Parathyroid adenoma (tissue), 2 donors: ENCODE results near the gene ST6GAL1.

ENCODE experiments used
- H2AFZ ChIP-seq: fragments of 300-600 bp; sonication (generic); one replicate; pipeline ENCODE4 v1.7.0; 2017; ENCODE audit warnings: antibody characterized with exemption, mild to moderate bottlenecking
- H3K27ac ChIP-seq: fragments of 300-600 bp; sonication (generic); one replicate; pipeline ENCODE4 v1.7.0; 2017
- H3K27me3 ChIP-seq: fragments of 300-600 bp; sonication (generic); one replicate; pipeline ENCODE4 v1.7.0; 2017; ENCODE audit warnings: low read length; ENCODE audit not compliant: control insufficient read depth, insufficient read depth
- H3K36me3 ChIP-seq: fragments of 300-600 bp; sonication (generic); one replicate; pipeline ENCODE4 v1.7.0; 2017; ENCODE audit warnings: low read length; ENCODE audit not compliant: control insufficient read depth, insufficient read depth
- H3K4me1 ChIP-seq: fragments of 300-600 bp; sonication (generic); one replicate; pipeline ENCODE4 v1.7.0; 2017; ENCODE audit warnings: control low read depth
- H3K4me2 ChIP-seq: fragments of 300-600 bp; sonication (generic); one replicate; pipeline ENCODE4 v1.7.0; 2017; ENCODE audit warnings: low read length
- H3K4me3 ChIP-seq: fragments of 300-600 bp; sonication (generic); one replicate; pipeline ENCODE4 v1.7.0; 2017; ENCODE audit warnings: low read depth, low read length
- H3K79me2 ChIP-seq: fragments of 300-600 bp; sonication (generic); one replicate; pipeline ENCODE4 v1.7.0; 2017; ENCODE audit warnings: control low read depth
- H3K9ac ChIP-seq: fragments of 300-600 bp; sonication (generic); one replicate; pipeline ENCODE4 v1.7.0; 2017; ENCODE audit warnings: mild to moderate bottlenecking
- H3K9me3 ChIP-seq: fragments of 300-600 bp; sonication (generic); one replicate; pipeline ENCODE4 v1.7.0; 2017; ENCODE audit warnings: low read length; ENCODE audit not compliant: control insufficient read depth
- TF ChIP-seq, protein P1 (sequence below): fragments of 300-600 bp; sonication (generic); IDR thresholded peaks from one replicate; pipeline ENCODE4 v1.7.0; 2017; ENCODE audit warnings: antibody characterized with exemption, mild to moderate bottlenecking
- donor health status: primary hyperparathyroidism.

The ST6GAL1 gene

DNA sequence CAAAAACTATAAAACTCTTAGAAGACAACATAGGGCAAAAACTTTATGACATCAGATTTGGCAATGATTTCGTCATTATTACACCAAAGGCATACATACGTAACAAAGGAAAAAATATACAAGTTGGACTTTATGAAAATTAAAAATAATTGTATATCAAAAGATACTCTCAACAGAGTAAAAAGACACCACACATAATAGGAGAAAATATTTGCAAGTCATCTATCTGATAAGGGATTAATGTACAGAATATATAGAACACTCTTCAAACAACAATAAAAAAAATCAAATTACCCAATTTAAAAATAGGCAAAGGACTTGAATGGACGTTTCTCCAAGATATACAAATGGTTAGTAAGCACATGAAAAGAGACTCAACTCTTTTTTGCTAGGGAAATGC lies 131.4 kb downstream of the ST6GAL1 start:
- Histone ChIP-seq H3K4me3 (no peak overlapping the region), H3K4me1 (no peaks in the 10 kb centered on the region), H3K9me3 (no peaks in the 10 kb centered on the region), H3K79me2 (no peaks in the 10 kb centered on the region), H3K36me3 (no peaks in the 10 kb centered on the region), H3K9ac (no peak overlapping the region), H2AFZ (no peak overlapping the region), H3K27me3 (no peaks in the 10 kb centered on the region), H3K4me2 (no peak overlapping the region), H3K27ac (no peak overlapping the region)
- TF ChIP-seq, protein P1, sequence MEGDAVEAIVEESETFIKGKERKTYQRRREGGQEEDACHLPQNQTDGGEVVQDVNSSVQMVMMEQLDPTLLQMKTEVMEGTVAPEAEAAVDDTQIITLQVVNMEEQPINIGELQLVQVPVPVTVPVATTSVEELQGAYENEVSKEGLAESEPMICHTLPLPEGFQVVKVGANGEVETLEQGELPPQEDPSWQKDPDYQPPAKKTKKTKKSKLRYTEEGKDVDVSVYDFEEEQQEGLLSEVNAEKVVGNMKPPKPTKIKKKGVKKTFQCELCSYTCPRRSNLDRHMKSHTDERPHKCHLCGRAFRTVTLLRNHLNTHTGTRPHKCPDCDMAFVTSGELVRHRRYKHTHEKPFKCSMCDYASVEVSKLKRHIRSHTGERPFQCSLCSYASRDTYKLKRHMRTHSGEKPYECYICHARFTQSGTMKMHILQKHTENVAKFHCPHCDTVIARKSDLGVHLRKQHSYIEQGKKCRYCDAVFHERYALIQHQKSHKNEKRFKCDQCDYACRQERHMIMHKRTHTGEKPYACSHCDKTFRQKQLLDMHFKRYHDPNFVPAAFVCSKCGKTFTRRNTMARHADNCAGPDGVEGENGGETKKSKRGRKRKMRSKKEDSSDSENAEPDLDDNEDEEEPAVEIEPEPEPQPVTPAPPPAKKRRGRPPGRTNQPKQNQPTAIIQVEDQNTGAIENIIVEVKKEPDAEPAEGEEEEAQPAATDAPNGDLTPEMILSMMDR, result no peak

DNA sequence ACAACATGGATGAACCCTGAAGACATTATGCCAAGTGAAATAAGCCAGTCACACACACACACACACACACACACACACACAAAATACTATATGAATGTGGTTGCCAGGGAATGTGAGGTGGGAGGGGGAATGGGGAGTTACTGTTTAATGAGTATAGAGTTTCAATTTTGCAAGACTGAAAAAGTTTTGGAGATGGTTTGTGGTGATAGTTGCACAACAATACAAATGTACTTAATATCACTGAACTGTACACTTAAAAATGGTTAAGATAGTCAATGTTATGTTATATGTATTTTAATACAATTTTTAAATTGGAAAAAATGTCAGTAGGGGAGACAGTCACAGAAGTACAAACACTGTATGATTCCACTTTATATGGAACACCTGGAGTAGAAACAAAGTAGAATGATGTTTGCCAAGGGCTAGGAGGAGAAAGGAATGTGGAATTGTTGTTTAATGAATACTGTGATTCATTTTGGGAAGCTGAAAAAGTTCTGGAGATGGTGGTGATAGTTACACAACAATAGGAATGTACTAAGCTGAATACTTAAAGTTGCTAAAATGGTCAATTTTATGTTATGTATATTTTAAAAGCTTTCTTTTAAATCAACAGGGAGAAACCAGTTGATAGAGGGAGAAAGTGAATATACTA lies 132.3 kb downstream of the ST6GAL1 start:
- Histone ChIP-seq H3K9me3 (no peaks in the 10 kb centered on the region), H3K27ac (no peak overlapping the region), H3K4me1 (no peaks in the 10 kb centered on the region), H3K79me2 (no peaks in the 10 kb centered on the region), H3K36me3 (no peaks in the 10 kb centered on the region), H3K4me3 (no peak overlapping the region), H3K27me3 (no peaks in the 10 kb centered on the region), H2AFZ (no peak overlapping the region), H3K4me2 (no peak overlapping the region), H3K9ac (no peak overlapping the region)
- TF ChIP-seq, protein P1, result no peak

DNA sequence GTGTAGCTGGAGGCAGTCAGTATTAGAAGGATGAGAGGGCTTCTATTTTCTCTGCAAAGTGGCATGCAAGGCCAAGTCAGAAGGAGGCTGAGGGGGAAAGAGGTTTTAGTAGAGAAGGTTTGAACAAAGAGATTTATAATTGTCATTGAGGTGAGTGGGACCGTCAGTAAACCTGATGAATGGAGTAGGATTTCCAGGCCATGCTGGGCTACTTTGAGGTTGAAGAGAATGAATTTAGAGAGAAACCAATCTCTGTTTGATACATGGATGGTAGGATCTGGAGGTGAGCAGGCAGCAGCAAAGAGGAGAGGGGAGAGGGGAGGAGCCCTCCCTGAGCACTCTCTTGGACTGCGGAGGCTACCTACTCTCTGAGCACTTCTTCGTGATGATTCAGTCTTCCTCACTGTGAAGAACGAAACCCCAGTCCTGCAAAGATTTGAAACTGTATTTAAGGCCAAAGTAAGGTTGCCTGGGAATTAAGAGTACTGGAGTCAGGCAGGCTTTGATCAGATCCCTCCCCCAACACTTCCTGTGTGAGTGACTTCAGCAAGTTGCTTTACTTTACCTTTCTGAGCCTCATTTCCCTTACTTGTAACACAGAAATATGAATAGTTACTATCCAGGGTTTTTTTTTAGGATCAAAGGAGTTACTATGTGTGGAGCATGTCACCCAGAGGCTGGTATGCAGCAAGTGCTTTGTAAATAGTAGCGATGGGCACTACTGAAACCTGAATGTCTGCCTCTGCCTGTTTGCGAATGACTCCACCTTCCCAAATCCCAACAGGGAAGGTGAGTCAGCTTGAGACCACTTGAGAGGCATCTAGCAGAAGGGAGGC lies 133.2 kb downstream of the ST6GAL1 start:
- H3K4me2 ChIP-seq, result no peak overlapping the region
- H3K27ac ChIP-seq, result no peak overlapping the region
- no peak overlapping the region for H2AFZ ChIP-seq
- no peaks in the 10 kb centered on the region for H3K9me3 ChIP-seq
- no peaks in the 10 kb centered on the region for H3K36me3 ChIP-seq
- no peaks in the 10 kb centered on the region for H3K4me1 ChIP-seq
- H3K4me3 ChIP-seq, result no peak overlapping the region
- TF ChIP-seq, protein P1, result no peak
- no peak overlapping the region for H3K9ac ChIP-seq
- no peaks in the 10 kb centered on the region for H3K79me2 ChIP-seq
- no peaks in the 10 kb centered on the region for H3K27me3 ChIP-seq

DNA sequence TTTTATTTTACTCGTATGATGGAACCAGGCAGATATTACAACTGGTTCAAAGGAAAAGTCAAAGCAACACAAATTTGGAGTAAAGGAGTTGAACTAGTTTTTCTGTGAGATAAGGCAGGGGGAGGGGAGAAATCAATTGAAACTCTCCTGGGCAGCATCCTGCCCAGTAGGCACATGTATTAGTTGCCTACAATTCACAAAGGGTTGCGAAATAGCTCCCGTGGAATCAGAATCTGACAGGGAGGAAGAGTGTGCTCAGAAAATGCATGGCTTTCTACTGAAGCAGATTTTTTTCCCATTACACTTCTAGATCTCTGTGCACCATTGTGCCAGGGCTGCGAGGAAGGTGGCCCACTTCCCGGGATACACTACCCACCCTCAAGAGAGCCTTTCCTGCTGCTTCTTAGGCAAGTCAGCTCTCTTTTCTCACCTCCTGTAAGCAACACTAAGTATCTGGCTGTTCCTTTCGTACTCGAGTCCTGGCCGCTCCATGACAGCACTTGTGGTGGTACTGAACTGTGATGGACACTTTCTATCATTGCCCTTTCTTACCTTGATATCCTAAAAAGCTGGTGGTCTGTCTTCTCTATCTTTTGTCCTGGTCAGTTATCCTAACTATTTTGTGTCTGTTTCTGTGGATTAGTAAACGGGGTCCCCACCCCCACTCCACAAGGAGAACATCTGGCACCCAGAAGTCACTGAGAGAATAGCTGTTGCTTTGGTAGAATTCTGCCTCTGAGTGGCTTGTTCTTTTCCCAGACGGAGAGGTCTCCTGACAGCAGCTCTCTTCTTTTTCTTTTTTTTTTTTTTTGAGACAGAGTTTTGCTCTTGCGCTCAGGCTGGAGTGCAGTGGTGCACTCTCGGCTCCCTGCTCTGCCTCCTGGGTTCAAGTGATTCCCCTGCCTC lies 134.1 kb downstream of the ST6GAL1 start:
- TF ChIP-seq, protein P1, result no peak
- no peak overlapping the region for H3K9ac ChIP-seq
- no peak overlapping the region for H3K4me2 ChIP-seq
- no peaks in the 10 kb centered on the region for H3K36me3 ChIP-seq
- no peak overlapping the region for H3K4me3 ChIP-seq
- H3K27ac ChIP-seq, result no peak overlapping the region
- H3K27me3 ChIP-seq, result no peaks in the 10 kb centered on the region
- no peak overlapping the region for H2AFZ ChIP-seq
- H3K79me2 ChIP-seq, result no peaks in the 10 kb centered on the region
- no peaks in the 10 kb centered on the region for H3K9me3 ChIP-seq
- H3K4me1 ChIP-seq, result no peaks in the 10 kb centered on the region
